IgD-negative memory B cell (primary cell): ENCODE results near the gene PQBP1. TPM values are rescaled to one million over a fixed set of nuclear protein-coding genes. Genes with fewer than 3 reads are reported as not detected.

Source experiments
- H3K27ac Mint-ChIP-seq, 3 donors: one replicate each; pipeline ENCODE4 v1.8.0; 2020 to 2022; ENCODE audit warnings: mild to moderate bottlenecking in 3 of 3, mixed read lengths in 3 of 3, moderate library complexity in 1 of 3
- H3K27me3 Mint-ChIP-seq: one replicate; pipeline ENCODE4 v1.8.0; 2021; ENCODE audit warnings: mixed read lengths
- H3K36me3 Mint-ChIP-seq: one replicate; pipeline ENCODE4 v1.8.0; 2020; ENCODE audit warnings: mild to moderate bottlenecking, mixed read lengths
- H3K4me1 Mint-ChIP-seq, 3 donors: one replicate each; pipeline ENCODE4 v1.8.0; 2020 to 2022; ENCODE audit warnings: mixed read lengths in 3 of 3, mild to moderate bottlenecking in 1 of 3
- H3K4me3 Mint-ChIP-seq, 4 donors: one replicate each; pipeline ENCODE4 v1.8.0; 2020 to 2022; ENCODE audit warnings: mild to moderate bottlenecking in 4 of 4, mixed read lengths in 4 of 4, moderate library complexity in 3 of 4
- H3K9me3 Mint-ChIP-seq, 3 donors: one replicate each; pipeline ENCODE4 v1.8.0; 2020 to 2021; ENCODE audit warnings: mixed read lengths in 3 of 3, mild to moderate bottlenecking in 1 of 3
- polyA plus RNA-seq: library from polyadenylated mRNA; unstranded; fragments of 300-500 nt; fragmentation: Illumina TruSeq; gene quantifications from one replicate; pipeline ENCODE4 v1.2.3, GENCODE V29; 2021

The PQBP1 gene
- polyA plus RNA-seq, 1 donor from 2014 or later: 99.8 TPM

DNA sequence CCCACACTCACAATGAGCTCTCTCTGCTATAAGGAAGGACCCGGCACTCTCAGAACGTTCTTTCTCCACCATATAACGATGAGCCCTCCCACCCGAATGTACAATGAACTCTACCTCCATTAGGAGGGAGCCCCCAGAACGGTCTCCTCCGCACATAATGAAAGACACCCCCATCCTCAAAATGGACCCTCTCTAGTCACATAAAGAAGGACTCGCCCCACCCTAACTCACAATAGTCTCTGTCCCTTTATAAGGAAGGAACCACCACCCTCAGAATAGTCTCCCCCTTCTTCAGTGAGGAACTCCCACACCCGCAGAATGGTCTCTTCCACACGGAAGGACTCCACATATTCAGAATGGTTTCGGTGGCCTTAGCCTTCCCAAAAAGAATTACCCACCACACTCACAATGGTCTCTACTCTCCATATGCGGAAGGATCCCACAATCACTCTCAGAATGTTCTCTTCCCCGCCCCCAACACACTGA, 13.2 kb downstream of the PQBP1 start:
- peak overlapping the region; percentile 95 to 99 (median 98) for H3K27ac Mint-ChIP-seq
- peaks cover 15 to 30% (median 15%) of the 10 kb centered on the region in 3 donors for H3K4me1 Mint-ChIP-seq
- H3K9me3 Mint-ChIP-seq: no peaks in the 10 kb centered on the region
- peak overlapping the region; percentile 87 to 96 (median 92) for H3K4me3 Mint-ChIP-seq
- peaks cover 4% of the 10 kb centered on the region for H3K27me3 Mint-ChIP-seq
- no peaks in the 10 kb centered on the region for H3K36me3 Mint-ChIP-seq

- H3K27me3 Mint-ChIP-seq: peaks cover 4% of the 10 kb centered on the region
- H3K27ac Mint-ChIP-seq: peak within 1 kb of the TSS; percentile 95 to 99 (median 98)
- H3K9me3 Mint-ChIP-seq: no peaks in the 10 kb centered on the region
- H3K36me3 Mint-ChIP-seq: no peaks in the 10 kb centered on the region
- H3K4me3 Mint-ChIP-seq: peak within 1 kb of the TSS; percentile 87 to 96 (median 92)
- H3K4me1 Mint-ChIP-seq: peaks cover 15 to 30% (median 16%) of the 10 kb centered on the region in 3 donors
Measured at GRCh38 chrX:48911412-48912182, 13.9 kb downstream of the PQBP1 start, which contains the start of gene SLC35A2. Gene SLC35A2 (minus strand): TSS chrX:48911646. CDS start chrX:48911636, 10 bp downstream.

DNA sequence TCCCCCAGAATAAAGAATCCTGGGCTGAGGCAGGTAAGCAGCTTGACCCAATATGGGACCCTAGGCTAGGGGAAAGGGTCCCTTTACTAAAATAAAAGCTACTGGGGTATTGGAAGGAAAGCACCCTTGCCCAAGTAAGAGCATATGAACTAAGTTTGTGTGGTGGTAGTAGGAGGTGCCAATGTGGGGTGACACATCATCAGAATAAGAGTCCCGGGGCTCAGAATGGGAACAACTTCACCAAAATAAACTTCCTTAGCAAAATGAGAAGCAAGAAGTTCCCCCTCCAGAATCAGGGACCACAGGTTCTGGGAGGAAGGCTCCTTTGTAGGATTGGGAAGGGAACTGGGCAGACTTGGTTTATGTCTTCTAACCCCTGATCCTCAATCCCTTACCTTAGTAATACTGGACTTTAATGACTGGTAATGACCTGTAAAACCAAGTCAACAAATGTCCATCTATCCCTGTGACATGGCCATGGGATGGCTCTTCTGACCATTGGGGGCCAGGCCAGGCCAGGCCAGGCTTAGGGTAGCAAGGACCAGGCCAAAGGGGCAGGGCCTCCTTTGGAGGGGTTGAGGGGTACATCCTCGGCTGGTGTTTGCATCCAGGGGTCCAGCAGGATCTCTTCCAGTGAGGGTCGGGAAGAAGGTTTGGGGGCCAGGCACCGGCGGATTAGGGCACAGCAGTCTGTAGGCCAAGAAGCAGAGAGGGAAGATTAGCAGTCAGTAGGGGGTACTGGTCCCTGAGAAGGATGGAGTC, 16.1 kb downstream of the PQBP1 start:
- peak overlapping the region in 2 of 4 donors; percentile 13 to 79 for H3K4me3 Mint-ChIP-seq
- peaks cover 20 to 33% (median 21%) of the 10 kb centered on the region in 3 donors for H3K4me1 Mint-ChIP-seq
- peaks cover 0 to 3% (median 0%) of the 10 kb centered on the region in 3 donors for H3K9me3 Mint-ChIP-seq
- peak overlapping the region in 2 of 3 donors; percentile 39 to 95 for H3K27ac Mint-ChIP-seq
- peaks cover 4% of the 10 kb centered on the region for H3K27me3 Mint-ChIP-seq
- peaks cover 7% of the 10 kb centered on the region for H3K36me3 Mint-ChIP-seq

DNA sequence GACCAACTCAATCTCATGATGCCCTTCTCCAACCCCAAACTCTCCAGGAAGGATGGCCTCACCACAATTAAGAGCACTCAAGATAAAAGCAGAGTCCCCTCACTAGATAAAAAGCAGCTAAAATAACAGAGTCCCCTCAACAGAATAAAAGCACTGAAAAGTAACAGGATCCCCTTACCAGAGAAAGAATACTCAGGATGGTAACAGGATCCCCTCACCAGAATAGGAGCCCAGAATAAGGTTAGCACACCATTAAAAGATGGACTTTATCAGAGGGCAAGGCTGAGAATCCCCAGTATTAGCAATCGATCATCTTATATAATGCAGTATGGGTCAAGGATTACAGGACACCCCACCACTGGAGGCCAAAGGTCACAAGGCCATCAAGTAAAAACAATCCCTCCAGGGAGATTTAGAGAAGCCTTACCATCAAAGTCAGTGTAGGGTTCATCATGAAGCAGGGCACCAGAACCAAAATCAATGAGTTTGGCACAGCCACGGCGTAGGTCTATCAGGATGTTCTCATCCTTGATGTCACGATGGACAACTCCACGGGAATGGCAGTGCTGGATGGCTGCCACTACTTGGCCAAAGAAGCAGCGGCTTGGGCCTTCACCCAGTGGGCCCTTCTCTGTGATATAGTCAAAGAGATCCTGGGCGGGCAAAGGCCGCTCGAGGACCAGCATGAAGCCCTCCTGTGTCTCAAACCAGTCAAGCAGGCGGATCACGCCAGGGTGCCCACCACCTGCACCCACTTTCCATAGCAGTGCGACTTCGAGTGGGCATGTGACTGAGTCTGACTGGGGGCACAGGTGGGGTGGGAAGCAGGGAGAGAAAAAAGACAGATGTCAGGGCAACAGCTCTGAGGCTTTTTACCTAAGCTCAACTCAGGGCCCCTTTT, 17.1 kb downstream of the PQBP1 start:
- Mint-ChIP-seq H3K4me1 (peaks cover 20 to 36% (median 21%) of the 10 kb centered on the region in 3 donors), H3K4me3 (peak overlapping the region; percentile 68 to 93 (median 81)), H3K9me3 (peaks cover 0 to 3% (median 0%) of the 10 kb centered on the region in 3 donors), H3K36me3 (peaks cover 7% of the 10 kb centered on the region), H3K27ac (peak overlapping the region; percentile 67 to 95 (median 74)), H3K27me3 (peaks cover 4% of the 10 kb centered on the region)

- Mint-ChIP-seq H3K36me3 (peaks cover 7% of the 10 kb centered on the region), H3K4me1 (peaks cover 5 to 33% (median 20%) of the 10 kb centered on the region in 3 donors), H3K27ac (peak overlapping the region; percentile 96 to 98 (median 98)), H3K27me3 (peaks cover 6% of the 10 kb centered on the region), H3K4me3 (peak overlapping the region; percentile 93 to 100 (median 94)), H3K9me3 (peaks cover 0 to 3% (median 0%) of the 10 kb centered on the region in 3 donors)
Measured at GRCh38 chrX:48917139-48918001, 19.6 kb downstream of the PQBP1 start.

- H3K4me3 Mint-ChIP-seq: peak overlapping the region; percentile 93 to 100 (median 94)
- H3K9me3 Mint-ChIP-seq: peaks cover 0 to 3% (median 0%) of the 10 kb centered on the region in 3 donors
- H3K27ac Mint-ChIP-seq: peak overlapping the region; percentile 96 to 99 (median 98)
- H3K4me1 Mint-ChIP-seq: peaks cover 5 to 33% (median 20%) of the 10 kb centered on the region in 3 donors
- H3K27me3 Mint-ChIP-seq: peaks cover 6% of the 10 kb centered on the region
- peaks cover 7% of the 10 kb centered on the region for H3K36me3 Mint-ChIP-seq
Measured at GRCh38 chrX:48918301-48918642, 20.5 kb downstream of the PQBP1 start.

- H3K27ac Mint-ChIP-seq: peak within 1 kb of the TSS; percentile 96 to 99 (median 98)
- peaks cover 4% of the 10 kb centered on the region for H3K27me3 Mint-ChIP-seq
- peaks cover 0 to 3% (median 0%) of the 10 kb centered on the region in 3 donors for H3K9me3 Mint-ChIP-seq
- H3K4me1 Mint-ChIP-seq: peaks cover 5 to 33% (median 20%) of the 10 kb centered on the region in 3 donors
- peaks cover 7% of the 10 kb centered on the region for H3K36me3 Mint-ChIP-seq
- H3K4me3 Mint-ChIP-seq: peak within 1 kb of the TSS; percentile 93 to 100 (median 94)
Measured at GRCh38 chrX:48918643-48919340, 21.1 kb downstream of the PQBP1 start, which contains the start of gene PIM2. Gene PIM2 (minus strand): TSS chrX:48919024. CDS start chrX:48918834, 190 bp downstream.

DNA sequence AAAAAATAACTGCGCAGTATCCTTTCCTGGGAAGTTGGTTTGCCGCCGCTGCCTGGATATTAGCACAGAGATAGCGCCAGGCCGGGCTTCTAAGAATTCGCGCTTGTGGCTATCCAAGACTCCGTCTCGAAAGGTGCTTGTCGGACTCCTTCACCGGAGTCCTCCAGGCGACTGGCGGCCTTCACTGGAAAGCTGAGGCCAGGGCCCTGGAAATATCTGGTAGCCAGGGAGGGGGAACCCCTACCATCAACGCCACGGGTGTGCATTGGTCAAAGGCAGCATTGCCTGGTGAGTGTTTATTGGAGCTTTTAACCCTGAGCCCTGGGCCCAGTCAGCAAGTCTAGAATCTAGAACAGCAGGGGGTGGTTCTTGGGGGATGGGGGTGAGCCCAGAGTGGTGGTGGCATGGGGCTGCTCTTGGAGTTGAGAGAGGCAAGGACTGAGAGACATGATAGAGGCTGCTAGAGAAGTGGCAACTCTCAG, 21.7 kb downstream of the PQBP1 start:
- H3K27me3 Mint-ChIP-seq: peaks cover 4% of the 10 kb centered on the region
- H3K9me3 Mint-ChIP-seq: peaks cover 0 to 3% (median 0%) of the 10 kb centered on the region in 3 donors
- H3K27ac Mint-ChIP-seq: peak overlapping the region; percentile 96 to 99 (median 98)
- peaks cover 11% of the 10 kb centered on the region for H3K36me3 Mint-ChIP-seq
- peak overlapping the region; percentile 93 to 100 (median 94) for H3K4me3 Mint-ChIP-seq
- H3K4me1 Mint-ChIP-seq: peaks cover 5 to 33% (median 25%) of the 10 kb centered on the region in 3 donors

DNA sequence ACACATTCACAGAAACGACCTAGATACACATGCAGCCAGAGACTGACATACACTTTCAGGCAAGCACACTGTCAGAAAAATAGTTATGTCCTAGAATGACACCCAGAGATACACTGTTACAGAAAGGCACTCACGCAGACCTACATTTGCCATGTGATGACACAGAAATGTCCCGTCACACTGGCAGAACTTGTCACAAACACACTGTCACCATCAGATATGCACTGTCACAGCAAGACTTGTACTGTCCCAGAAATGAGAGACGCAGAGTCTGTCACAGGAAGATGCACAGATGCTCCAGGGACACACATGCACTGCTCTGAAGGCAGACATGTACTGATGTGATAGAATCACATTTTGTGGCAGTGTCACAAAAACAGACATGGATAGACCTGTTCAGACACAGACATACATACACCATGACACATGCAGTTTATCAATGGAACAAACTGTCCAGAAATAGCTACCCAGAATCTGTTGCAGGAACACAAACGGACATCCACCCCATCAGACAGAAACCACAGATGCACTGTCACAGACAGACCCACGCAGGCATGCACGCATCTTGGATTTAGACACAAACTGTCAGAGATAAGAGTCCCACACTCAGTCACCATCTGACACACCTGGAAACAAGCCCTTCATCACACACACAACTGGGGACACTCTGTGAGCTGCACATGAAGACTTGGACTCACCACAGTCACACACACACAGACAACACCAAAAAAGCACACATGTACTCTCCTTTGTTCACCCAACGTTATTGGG, 22.4 kb downstream of the PQBP1 start:
- H3K9me3 Mint-ChIP-seq: peaks cover 0 to 3% (median 0%) of the 10 kb centered on the region in 3 donors
- H3K4me1 Mint-ChIP-seq: peaks cover 5 to 28% (median 25%) of the 10 kb centered on the region in 3 donors
- H3K27me3 Mint-ChIP-seq: peaks cover 4% of the 10 kb centered on the region
- H3K4me3 Mint-ChIP-seq: peak overlapping the region; percentile 93 to 100 (median 94)
- H3K36me3 Mint-ChIP-seq: peaks cover 12% of the 10 kb centered on the region
- H3K27ac Mint-ChIP-seq: peak overlapping the region; percentile 96 to 99 (median 98)

GRCh38 chrX:48920718-48921104, 23.0 kb downstream of the PQBP1 start:
- Mint-ChIP-seq H3K27ac (peak overlapping the region in 2 of 3 donors; percentile 6 to 96), H3K4me1 (peaks cover 5 to 31% (median 25%) of the 10 kb centered on the region in 3 donors), H3K9me3 (peaks cover 0 to 3% (median 0%) of the 10 kb centered on the region in 3 donors), H3K36me3 (peaks cover 16% of the 10 kb centered on the region), H3K4me3 (peak overlapping the region; percentile 93 to 100 (median 94)), H3K27me3 (peaks cover 6% of the 10 kb centered on the region)

DNA sequence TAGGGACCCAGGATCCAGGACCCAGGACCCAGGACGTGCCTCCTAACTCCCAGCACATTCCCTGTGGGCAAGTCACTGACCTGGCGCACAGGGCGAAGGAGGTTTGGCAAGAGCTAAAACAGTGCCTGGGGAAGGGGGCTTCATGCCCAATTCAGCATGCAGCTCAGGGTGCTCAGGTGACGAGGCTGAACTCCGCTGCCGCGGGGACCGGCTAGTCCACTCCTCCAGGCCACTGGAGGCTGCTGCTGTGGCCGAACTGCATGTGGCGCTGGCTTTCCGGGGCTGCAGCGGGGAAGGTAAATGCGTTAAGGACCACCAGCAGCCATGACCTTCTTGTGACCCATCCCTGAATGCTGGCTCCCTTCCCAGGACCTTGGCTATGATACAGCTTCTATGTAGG, 26.0 kb downstream of the PQBP1 start:
- peak overlapping the region in 2 of 3 donors; percentile 29 to 60 for H3K27ac Mint-ChIP-seq
- H3K27me3 Mint-ChIP-seq: peaks cover 9% of the 10 kb centered on the region
- no peaks in the 10 kb centered on the region for H3K9me3 Mint-ChIP-seq
- H3K4me1 Mint-ChIP-seq: peaks cover 15 to 43% (median 31%) of the 10 kb centered on the region in 3 donors
- H3K36me3 Mint-ChIP-seq: peaks cover 9% of the 10 kb centered on the region
- no peak overlapping the region for H3K4me3 Mint-ChIP-seq

DNA sequence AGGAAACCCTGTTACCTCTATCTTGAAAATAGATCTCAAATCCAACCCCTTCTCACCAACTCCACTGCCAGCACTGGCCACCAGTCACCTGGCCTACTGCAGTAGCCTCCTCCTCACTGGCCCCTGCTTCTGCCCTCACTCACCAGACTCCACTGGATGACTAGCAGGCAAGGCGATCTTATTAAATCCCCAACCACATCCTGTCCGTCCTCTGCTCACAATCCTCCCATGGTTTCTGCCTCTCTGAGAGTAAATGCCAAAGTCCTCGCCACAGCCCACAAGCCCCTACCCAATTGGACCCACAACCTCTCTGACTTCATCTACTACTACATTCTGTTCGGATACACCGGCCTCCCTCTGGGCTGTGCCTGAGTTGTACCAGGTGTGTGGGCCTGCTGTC, 26.5 kb downstream of the PQBP1 start:
- peaks cover 9% of the 10 kb centered on the region for H3K36me3 Mint-ChIP-seq
- peaks cover 15 to 43% (median 31%) of the 10 kb centered on the region in 3 donors for H3K4me1 Mint-ChIP-seq
- H3K27me3 Mint-ChIP-seq: peaks cover 9% of the 10 kb centered on the region
- H3K4me3 Mint-ChIP-seq: peak overlapping the region in 1 of 4 donors; percentile 4
- peak overlapping the region; percentile 29 to 60 (median 47) for H3K27ac Mint-ChIP-seq
- no peaks in the 10 kb centered on the region for H3K9me3 Mint-ChIP-seq
